K562 (cell line): ENCODE data around the gene PWP2. TPM values are rescaled to one million over a fixed set of nuclear protein-coding genes. Genes with fewer than 3 reads are reported as not detected.

Experiments used
- CCAR2 ChIP-seq: fragments of 200-400 bp; formaldehyde crosslinking; IDR thresholded peaks from 2 replicates; pipeline ENCODE4 v1.6.1; 2017; ENCODE audit warnings: mild to moderate bottlenecking, low read depth, low read length
- MYC ChIP-seq, 2 experiments: fragments of 250-450 bp in 1 of 2; sonication (Bioruptor Pico) in 1 of 2; IDR thresholded peaks; 2 replicates each; pipeline versions ENCODE4 v1.5.1 to v1.6.1; 2012 to 2021; ENCODE audit warnings: low read depth in 2 of 2, borderline replicate concordance in 1 of 2, improper control_type of control experiment in 1 of 2, low read length in 1 of 2, mild to moderate bottlenecking in 1 of 2, moderate library complexity in 1 of 2
- RAD21 ChIP-seq, 2 experiments: fragments of 250-450 bp in 1 of 2; fragments of 450-650 bp in 1 of 2; sonication (Bioruptor Pico) in 1 of 2; formaldehyde crosslinking in 1 of 2; IDR thresholded peaks in 1 of 2; conservative IDR thresholded peaks in 1 of 2; 2 replicates each; pipeline versions ENCODE4 v1.4.0 to v1.8.0; 2020 to 2022; ENCODE audit warnings: mild to moderate bottlenecking in 2 of 2, moderate library complexity in 1 of 2
- SREBF2 ChIP-seq: sonication (generic); formaldehyde crosslinking; IDR thresholded peaks from 2 replicates; pipeline ENCODE4 v1.4.0; 2020; ENCODE audit warnings: mild to moderate bottlenecking, missing genetic modification reagents
- TEAD4 ChIP-seq, 2 experiments: sonication (generic) in 1 of 2; formaldehyde crosslinking in 1 of 2; IDR thresholded peaks; 2 replicates each; pipeline versions ENCODE4 v1.6.1 to v1.8.0; 2012 to 2022; ENCODE audit warnings: borderline replicate concordance in 1 of 2, inconsistent platforms in 1 of 2, low read length in 1 of 2, mild to moderate bottlenecking in 1 of 2, missing genetic modification reagents in 1 of 2
- ZBTB17 ChIP-seq: fragments of 450-650 bp; formaldehyde crosslinking; IDR thresholded peaks from 2 replicates; pipeline ENCODE4 v1.4.0; 2020; ENCODE audit warnings: mild to moderate bottlenecking
- polyA plus RNA-seq, 8 experiments: library from polyadenylated mRNA; depleted of rRNA in 4 of 8; stranded (reverse) in 5 of 8; unstranded in 3 of 8; fragments of >200 nt; fragmentation: Nextera tagmentation in 2 of 8; fragmentation: Illumina TruSeq in 1 of 8; extraction: Ambion mirVana in 2 of 8; extraction: Trizol in 1 of 8; gene quantifications; 2 replicates each; pipeline versions ENCODE4 v1.2.1 to v1.2.3, GENCODE V29; 2011 to 2014; ENCODE audit warnings: inconsistent platforms in 1 of 8, missing spikeins in 1 of 8
- total RNA-seq, 7 experiments: library from RNA; depleted of rRNA in 6 of 7; stranded (reverse); fragments of >200 nt in 6 of 7; fragmentation: Illumina TruSeq in 2 of 7; extraction: Trizol in 2 of 7; gene quantifications; 2 replicates each; pipeline versions ENCODE4 v1.2.1 to v1.2.3, GENCODE V29; 2011 to 2021; ENCODE audit warnings: low replicate concordance in 1 of 7
- TF ChIP-seq, protein P1 (sequence below), 2 experiments: fragments of 450-650 bp; conservative IDR thresholded peaks; 2 replicates each; pipeline ENCODE4 v1.6.1; 2017; ENCODE audit warnings: mild to moderate bottlenecking in 2 of 2, moderate library complexity in 2 of 2
- TF ChIP-seq, protein P2 (sequence below): sonication (generic); formaldehyde crosslinking; IDR thresholded peaks from 2 replicates; pipeline ENCODE4 v1.9.0; 2022; ENCODE audit warnings: mild to moderate bottlenecking, missing genetic modification reagents
- TF ChIP-seq, protein P3 (sequence below): sonication (generic); formaldehyde crosslinking; IDR thresholded peaks from 2 replicates; pipeline ENCODE4 v1.9.0; 2022; ENCODE audit warnings: mild to moderate bottlenecking, missing genetic modification reagents
- TF ChIP-seq, protein P4 (sequence below): fragments of 450-650 bp; formaldehyde crosslinking; IDR thresholded peaks from 2 replicates; pipeline ENCODE4 v1.4.0; 2022; ENCODE audit warnings: missing genetic modification characterization
- TF ChIP-seq, protein P5 (sequence below): fragments of 450-650 bp; IDR thresholded peaks from 2 replicates; pipeline ENCODE4 v1.6.1; 2016; ENCODE audit warnings: missing biosample characterization, missing genetic modification characterization
- TF ChIP-seq, protein P6 (sequence below): fragments of 450-650 bp; formaldehyde crosslinking; IDR thresholded peaks from 2 replicates; pipeline ENCODE4 v1.4.0; 2020; ENCODE audit warnings: mild to moderate bottlenecking, moderate library complexity

Gene PWP2
- total and polyA plus RNA-seq, 9 of the 15 experiments (the other 6 are each of a cell fraction or from before 2014, with no cell fraction given), result 0.72 to 57.6 (median 31.1) TPM

DNA sequence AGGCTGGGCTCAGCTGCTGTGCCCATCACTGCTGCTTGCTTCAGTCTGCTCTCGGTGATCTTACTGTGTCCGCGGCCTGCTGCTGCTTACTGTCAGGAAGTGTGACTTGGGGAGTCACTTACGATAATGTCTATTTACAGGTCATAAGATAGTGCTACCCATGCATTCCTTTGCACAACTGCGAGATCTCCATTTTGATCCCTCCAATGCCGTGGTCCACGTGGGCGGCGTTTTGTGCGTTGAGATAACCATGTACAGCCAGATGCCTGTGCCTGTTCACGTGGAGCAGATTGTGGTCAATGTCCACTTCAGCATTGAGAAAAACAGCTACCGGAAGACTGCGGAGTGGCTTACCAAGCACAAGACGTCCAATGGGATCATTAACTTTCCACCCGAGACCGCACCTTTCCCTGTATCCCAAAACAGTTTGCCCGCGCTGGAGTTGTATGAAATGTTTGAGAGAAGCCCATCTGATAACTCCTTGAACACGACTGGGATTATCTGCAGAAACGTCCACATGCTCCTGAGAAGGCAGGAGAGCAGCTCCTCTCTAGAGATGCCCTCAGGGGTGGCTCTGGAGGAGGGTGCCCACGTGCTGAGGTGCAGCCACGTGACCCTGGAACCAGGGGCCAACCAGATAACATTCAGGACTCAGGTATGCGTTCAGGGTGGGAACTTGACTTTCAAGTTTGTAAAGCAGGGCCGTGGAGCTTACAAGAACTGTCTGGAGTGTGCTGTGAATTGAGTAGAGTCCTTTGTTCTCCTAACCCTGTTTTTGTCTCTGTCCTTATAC is 24.4 kb upstream of the PWP2 start (continued):
- TF ChIP-seq TEAD4 (IDR thresholded peaks at IDR 0.05; ENCODE audit: low read length), result 0 out of 2 replicates have a peak, but pooled peaks have one; percentile 14
- TF ChIP-seq TEAD4 (CRISPR knock-in tag; IDR thresholded peaks at IDR 0.05; ENCODE audit: borderline replicate concordance), result no peak
- 0 out of 2 replicates have a peak, but pooled peaks have one; percentile 41 for TF ChIP-seq ZBTB17 (CRISPR knock-in tag)
- TF ChIP-seq, protein P1, sequence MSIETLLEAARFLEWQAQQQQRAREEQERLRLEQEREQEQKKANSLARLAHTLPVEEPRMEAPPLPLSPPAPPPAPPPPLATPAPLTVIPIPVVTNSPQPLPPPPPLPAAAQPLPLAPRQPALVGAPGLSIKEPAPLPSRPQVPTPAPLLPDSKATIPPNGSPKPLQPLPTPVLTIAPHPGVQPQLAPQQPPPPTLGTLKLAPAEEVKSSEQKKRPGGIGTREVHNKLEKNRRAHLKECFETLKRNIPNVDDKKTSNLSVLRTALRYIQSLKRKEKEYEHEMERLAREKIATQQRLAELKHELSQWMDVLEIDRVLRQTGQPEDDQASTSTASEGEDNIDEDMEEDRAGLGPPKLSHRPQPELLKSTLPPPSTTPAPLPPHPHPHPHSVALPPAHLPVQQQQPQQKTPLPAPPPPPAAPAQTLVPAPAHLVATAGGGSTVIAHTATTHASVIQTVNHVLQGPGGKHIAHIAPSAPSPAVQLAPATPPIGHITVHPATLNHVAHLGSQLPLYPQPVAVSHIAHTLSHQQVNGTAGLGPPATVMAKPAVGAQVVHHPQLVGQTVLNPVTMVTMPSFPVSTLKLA (conservative IDR thresholded peaks at IDR 0.05), result peak in 1 of 2 experiments; percentile 47; a peak in 1 of 4 replicates
- TF ChIP-seq SREBF2 (CRISPR knock-in tag), result no peak
- TF ChIP-seq CCAR2, result no peak
- peak; percentile 36; the same call in 1 of the 2 replicates for TF ChIP-seq MYC (IDR thresholded peaks at IDR 0.05; ENCODE audit: low read depth, low read length)
- no peak for TF ChIP-seq MYC (CRISPR knock-in tag; IDR thresholded peaks at IDR 0.05; ENCODE audit: borderline replicate concordance, low read depth)
- TF ChIP-seq, protein P2, sequence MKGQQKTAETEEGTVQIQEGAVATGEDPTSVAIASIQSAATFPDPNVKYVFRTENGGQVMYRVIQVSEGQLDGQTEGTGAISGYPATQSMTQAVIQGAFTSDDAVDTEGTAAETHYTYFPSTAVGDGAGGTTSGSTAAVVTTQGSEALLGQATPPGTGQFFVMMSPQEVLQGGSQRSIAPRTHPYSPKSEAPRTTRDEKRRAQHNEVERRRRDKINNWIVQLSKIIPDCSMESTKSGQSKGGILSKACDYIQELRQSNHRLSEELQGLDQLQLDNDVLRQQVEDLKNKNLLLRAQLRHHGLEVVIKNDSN (CRISPR knock-in tag), result peak; percentile 62
- TF ChIP-seq, protein P3, sequence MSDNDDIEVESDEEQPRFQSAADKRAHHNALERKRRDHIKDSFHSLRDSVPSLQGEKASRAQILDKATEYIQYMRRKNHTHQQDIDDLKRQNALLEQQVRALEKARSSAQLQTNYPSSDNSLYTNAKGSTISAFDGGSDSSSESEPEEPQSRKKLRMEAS (CRISPR knock-in tag), result peak; percentile 65
- TF ChIP-seq, protein P4, sequence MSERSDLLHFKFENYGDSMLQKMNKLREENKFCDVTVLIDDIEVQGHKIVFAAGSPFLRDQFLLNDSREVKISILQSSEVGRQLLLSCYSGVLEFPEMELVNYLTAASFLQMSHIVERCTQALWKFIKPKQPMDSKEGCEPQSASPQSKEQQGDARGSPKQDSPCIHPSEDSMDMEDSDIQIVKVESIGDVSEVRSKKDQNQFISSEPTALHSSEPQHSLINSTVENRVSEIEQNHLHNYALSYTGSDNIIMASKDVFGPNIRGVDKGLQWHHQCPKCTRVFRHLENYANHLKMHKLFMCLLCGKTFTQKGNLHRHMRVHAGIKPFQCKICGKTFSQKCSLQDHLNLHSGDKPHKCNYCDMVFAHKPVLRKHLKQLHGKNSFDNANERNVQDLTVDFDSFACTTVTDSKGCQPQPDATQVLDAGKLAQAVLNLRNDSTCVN, result no peak
- TF ChIP-seq RAD21 (CRISPR knock-in tag; conservative IDR thresholded peaks at IDR 0.05 in 1 of 2, IDR thresholded peaks at IDR 0.05 in 1 of 2), result 0 out of 4 replicates have a peak, but pooled peaks of 1 of the 2 experiments have one; percentile 1
- TF ChIP-seq, protein P5, sequence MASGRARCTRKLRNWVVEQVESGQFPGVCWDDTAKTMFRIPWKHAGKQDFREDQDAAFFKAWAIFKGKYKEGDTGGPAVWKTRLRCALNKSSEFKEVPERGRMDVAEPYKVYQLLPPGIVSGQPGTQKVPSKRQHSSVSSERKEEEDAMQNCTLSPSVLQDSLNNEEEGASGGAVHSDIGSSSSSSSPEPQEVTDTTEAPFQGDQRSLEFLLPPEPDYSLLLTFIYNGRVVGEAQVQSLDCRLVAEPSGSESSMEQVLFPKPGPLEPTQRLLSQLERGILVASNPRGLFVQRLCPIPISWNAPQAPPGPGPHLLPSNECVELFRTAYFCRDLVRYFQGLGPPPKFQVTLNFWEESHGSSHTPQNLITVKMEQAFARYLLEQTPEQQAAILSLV, result 0 out of 2 replicates have a peak, but pooled peaks have one; percentile 45
- TF ChIP-seq, protein P6, sequence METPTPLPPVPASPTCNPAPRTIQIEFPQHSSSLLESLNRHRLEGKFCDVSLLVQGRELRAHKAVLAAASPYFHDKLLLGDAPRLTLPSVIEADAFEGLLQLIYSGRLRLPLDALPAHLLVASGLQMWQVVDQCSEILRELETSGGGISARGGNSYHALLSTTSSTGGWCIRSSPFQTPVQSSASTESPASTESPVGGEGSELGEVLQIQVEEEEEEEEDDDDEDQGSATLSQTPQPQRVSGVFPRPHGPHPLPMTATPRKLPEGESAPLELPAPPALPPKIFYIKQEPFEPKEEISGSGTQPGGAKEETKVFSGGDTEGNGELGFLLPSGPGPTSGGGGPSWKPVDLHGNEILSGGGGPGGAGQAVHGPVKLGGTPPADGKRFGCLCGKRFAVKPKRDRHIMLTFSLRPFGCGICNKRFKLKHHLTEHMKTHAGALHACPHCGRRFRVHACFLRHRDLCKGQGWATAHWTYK, result peak; percentile 34; the same call in 1 of the 2 replicates
